ENCODE results near the gene STXBP5L.

- TF ChIP-seq CTCF (IDR thresholded peaks at IDR 0.05; ENCODE audit: poor library complexity, severe bottlenecking): no peak
- TF ChIP-seq SMC3 (conservative IDR thresholded peaks at IDR 0.05; ENCODE audit: poor library complexity): no peak
- no peak for TF ChIP-seq RAD21 (conservative IDR thresholded peaks at IDR 0.05)
- no peak for TF ChIP-seq MXI1 (conservative IDR thresholded peaks at IDR 0.05; ENCODE audit: poor library complexity, severe bottlenecking)
- no peak for TF ChIP-seq REST (IDR thresholded peaks at IDR 0.05; ENCODE audit: borderline replicate concordance)
- TF ChIP-seq EZH2 (IDR thresholded peaks at IDR 0.05; ENCODE audit: borderline replicate concordance, insufficient read depth, low read length, poor library complexity, severe bottlenecking): no peak
- TF ChIP-seq EP300 (conservative IDR thresholded peaks at IDR 0.05; ENCODE audit: poor library complexity, severe bottlenecking): no peak
Measured at GRCh38 chr3:120909602-120909878, 1.5 kb downstream of the STXBP5L start.
